Upper lobe of left lung (tissue), 6 donors: ENCODE data around the gene MYO3B. TPM values are rescaled to one million over a fixed set of nuclear protein-coding genes. Genes with fewer than 3 reads are reported as not detected.

ENCODE experiments used
- ATAC-seq, 2 donors: fragments of 200-7000 bp; cut with Tn5 transposase; one replicate each; pipeline ENCODE4 v1.9.1; 2022; ENCODE audit warnings: mild to moderate bottlenecking in 2 of 2, moderate library complexity in 2 of 2; ENCODE audit not compliant: low FRiP score in 2 of 2
- DNase-seq, 2 donors: peaks; one replicate each; pipeline ENCODE4 v3.0.0-alpha.2; 2019 to 2020
- H3K27ac ChIP-seq, 4 donors: fragments of 200-600 bp; sonication (generic); one replicate each; pipeline ENCODE4 v1.5.1; 2016 to 2019
- H3K27me3 ChIP-seq, 4 donors: fragments of 200-600 bp; sonication (generic); one replicate each; pipeline ENCODE4 v1.5.1; 2017 to 2019
- H3K36me3 ChIP-seq, 4 donors: fragments of 200-600 bp; sonication (generic); one replicate each; pipeline ENCODE4 v1.5.1; 2016 to 2019
- H3K4me1 ChIP-seq, 4 donors: fragments of 200-600 bp; sonication (generic); one replicate each; pipeline ENCODE4 v1.5.1; 2018 to 2019
- H3K4me3 ChIP-seq, 4 donors: fragments of 200-600 bp; sonication (generic); one replicate each; pipeline ENCODE4 v1.5.1; 2017 to 2019; ENCODE audit warnings: mild to moderate bottlenecking in 2 of 4, moderate library complexity in 1 of 4
- H3K9me3 ChIP-seq, 4 donors: fragments of 200-600 bp; sonication (generic); one replicate each; pipeline ENCODE4 v1.5.1; 2018 to 2019
- EP300 ChIP-seq, 4 donors: sonication (generic); formaldehyde crosslinking; IDR thresholded peaks; one replicate each; pipeline ENCODE4 v1.5.1; 2017; ENCODE audit warnings: antibody characterized with exemption in 4 of 4, control low read depth in 2 of 4
- POLR2A ChIP-seq, 4 donors: fragments of 450-650 bp; IDR thresholded peaks; one replicate each; pipeline ENCODE4 v1.5.1; 2016 to 2017; ENCODE audit warnings: antibody characterized with exemption in 4 of 4, mild to moderate bottlenecking in 2 of 4
- POLR2AphosphoS5 ChIP-seq, 2 donors: sonication (generic); formaldehyde crosslinking; IDR thresholded peaks; one replicate each; pipeline ENCODE4 v1.5.1; 2017; ENCODE audit warnings: antibody characterized with exemption in 2 of 2
- WGBS, 2 donors: methylation state at CpG; one replicate each; pipeline ENCODE4 v1.1.5; 2017 to 2018; 5-methylcytosine and 5-hydroxymethylcytosine counted together
- total RNA-seq, 6 donors: library from RNA; depleted of rRNA in 4 of 6; stranded (reverse); fragments of >200 nt in 4 of 6; gene quantifications; one replicate each; pipeline versions ENCODE4 v1.1.0 to v1.2.1, GENCODE V29; 2016 to 2021
- TF ChIP-seq, protein P1 (sequence below), 6 experiments: fragments of 450-650 bp in 4 of 6; fragments of 200-600 bp in 2 of 6; sonication (generic) in 2 of 6; IDR thresholded peaks; one replicate each; pipeline ENCODE4 v1.5.1; 2016 to 2019; ENCODE audit warnings: antibody characterized with exemption in 6 of 6
- donor health status: DM: no; HTN: no; CAD: no; lungs with moderate emphysema.
- donor health status: DM: no; HTN: yes; CAD: no; lungs with severe emphysema.

The MYO3B gene
- total RNA-seq, 6 donors from 2014 or later = 0.09 to 0.20 (median 0.13) TPM; not detected in 3

DNA sequence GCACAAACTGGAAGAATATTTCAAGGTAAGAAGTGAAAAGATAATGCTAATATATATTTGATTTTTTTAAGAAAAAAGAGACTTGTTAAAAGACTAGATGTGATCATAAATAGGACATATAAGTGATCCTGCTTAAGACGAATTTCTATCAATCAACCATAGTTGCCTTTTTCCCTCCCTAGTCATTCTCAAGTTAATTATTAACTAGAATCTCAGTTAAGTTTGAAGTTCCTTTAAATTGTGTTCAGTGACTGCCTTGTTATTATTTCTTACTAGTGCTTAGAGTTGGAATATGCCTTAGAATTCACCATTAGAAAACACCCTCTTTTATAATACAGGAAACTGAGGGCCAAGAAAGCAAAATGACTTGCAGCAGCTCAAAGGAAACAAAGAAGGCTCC, 395.7 kb downstream of the MYO3B start:
- DNase-seq (no peak), ATAC-seq (no peak)
- no peaks in the 10 kb centered on the region for H3K9me3 ChIP-seq
- H3K27me3 ChIP-seq = no peaks in the 10 kb centered on the region
- no peak overlapping the region for H3K4me3 ChIP-seq
- TF ChIP-seq POLR2A (IDR thresholded peaks at IDR 0.05) = no peak
- no peak for TF ChIP-seq EP300 (IDR thresholded peaks at IDR 0.05)
- TF ChIP-seq, protein P1, sequence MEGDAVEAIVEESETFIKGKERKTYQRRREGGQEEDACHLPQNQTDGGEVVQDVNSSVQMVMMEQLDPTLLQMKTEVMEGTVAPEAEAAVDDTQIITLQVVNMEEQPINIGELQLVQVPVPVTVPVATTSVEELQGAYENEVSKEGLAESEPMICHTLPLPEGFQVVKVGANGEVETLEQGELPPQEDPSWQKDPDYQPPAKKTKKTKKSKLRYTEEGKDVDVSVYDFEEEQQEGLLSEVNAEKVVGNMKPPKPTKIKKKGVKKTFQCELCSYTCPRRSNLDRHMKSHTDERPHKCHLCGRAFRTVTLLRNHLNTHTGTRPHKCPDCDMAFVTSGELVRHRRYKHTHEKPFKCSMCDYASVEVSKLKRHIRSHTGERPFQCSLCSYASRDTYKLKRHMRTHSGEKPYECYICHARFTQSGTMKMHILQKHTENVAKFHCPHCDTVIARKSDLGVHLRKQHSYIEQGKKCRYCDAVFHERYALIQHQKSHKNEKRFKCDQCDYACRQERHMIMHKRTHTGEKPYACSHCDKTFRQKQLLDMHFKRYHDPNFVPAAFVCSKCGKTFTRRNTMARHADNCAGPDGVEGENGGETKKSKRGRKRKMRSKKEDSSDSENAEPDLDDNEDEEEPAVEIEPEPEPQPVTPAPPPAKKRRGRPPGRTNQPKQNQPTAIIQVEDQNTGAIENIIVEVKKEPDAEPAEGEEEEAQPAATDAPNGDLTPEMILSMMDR (IDR thresholded peaks at IDR 0.05) = no peak
- no peak for TF ChIP-seq POLR2AphosphoS5 (IDR thresholded peaks at IDR 0.05)
- no peaks in the 10 kb centered on the region for H3K4me1 ChIP-seq
- 72 to 73% methylated on average over 1 of the region's 1 CpG for WGBS, 2 donors
- no peaks in the 10 kb centered on the region for H3K36me3 ChIP-seq
- no peak overlapping the region for H3K27ac ChIP-seq

DNA sequence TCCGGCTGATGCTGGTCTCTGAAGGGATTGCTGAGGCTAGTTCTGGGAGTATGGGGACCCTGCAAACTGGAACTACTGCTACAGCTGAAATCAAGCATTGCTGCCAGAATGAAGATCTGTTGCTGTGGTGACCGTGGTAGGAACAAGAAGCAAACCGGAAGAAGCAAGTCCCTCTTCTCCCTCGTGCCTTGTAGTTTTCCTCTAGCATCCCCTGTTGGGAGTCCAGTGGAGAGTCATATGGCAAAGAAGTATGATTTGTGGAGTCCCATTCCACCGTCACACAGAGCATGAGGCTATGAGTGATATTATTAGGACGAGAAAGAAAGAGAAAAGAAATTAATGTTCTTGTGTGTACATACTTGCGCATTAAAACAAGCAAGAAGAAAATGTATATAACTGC, 398.3 kb downstream of the MYO3B start:
- ATAC-seq (no peak), DNase-seq (no peak)
- TF ChIP-seq POLR2A (IDR thresholded peaks at IDR 0.05) (no peak), EP300 (IDR thresholded peaks at IDR 0.05) (no peak), POLR2AphosphoS5 (IDR thresholded peaks at IDR 0.05) (no peak)
- TF ChIP-seq, protein P1 (IDR thresholded peaks at IDR 0.05) = no peak
- Histone ChIP-seq H3K36me3 (no peaks in the 10 kb centered on the region), H3K4me3 (no peak overlapping the region), H3K4me1 (no peaks in the 10 kb centered on the region), H3K27ac (no peak overlapping the region), H3K9me3 (no peaks in the 10 kb centered on the region), H3K27me3 (no peaks in the 10 kb centered on the region)
- 84 to 85% methylated on average over 7 of the region's 7 CpGs for WGBS, 2 donors

DNA sequence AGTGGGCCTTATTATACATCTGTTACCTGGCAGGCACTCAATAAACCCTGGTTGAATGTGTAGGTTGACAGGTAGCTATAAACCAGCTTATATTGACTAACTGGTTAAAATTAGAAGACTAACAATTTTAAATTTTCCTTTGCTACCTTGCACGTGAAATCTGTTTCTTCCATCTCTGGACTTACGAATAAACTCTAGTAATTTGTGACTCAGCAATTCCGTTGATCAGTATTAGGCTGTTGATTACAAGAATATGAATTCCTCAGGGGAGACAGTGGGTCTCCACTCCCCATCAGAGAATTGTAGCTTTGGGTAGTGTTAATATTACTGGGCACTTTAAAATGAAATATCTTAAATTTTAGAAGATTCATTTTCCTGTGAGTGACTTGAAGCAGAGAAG, 399.4 kb downstream of the MYO3B start:
- 88 to 93% methylated on average over 3 of the region's 3 CpGs for WGBS, 2 donors
- Histone ChIP-seq H3K4me3 (no peak overlapping the region), H3K4me1 (no peaks in the 10 kb centered on the region), H3K9me3 (no peaks in the 10 kb centered on the region), H3K27ac (no peak overlapping the region), H3K36me3 (no peaks in the 10 kb centered on the region), H3K27me3 (no peaks in the 10 kb centered on the region)
- DNase-seq (no peak), ATAC-seq (no peak)
- TF ChIP-seq EP300 (IDR thresholded peaks at IDR 0.05) (no peak), POLR2A (IDR thresholded peaks at IDR 0.05) (no peak), POLR2AphosphoS5 (IDR thresholded peaks at IDR 0.05) (no peak)
- TF ChIP-seq, protein P1 (IDR thresholded peaks at IDR 0.05) = no peak

DNA sequence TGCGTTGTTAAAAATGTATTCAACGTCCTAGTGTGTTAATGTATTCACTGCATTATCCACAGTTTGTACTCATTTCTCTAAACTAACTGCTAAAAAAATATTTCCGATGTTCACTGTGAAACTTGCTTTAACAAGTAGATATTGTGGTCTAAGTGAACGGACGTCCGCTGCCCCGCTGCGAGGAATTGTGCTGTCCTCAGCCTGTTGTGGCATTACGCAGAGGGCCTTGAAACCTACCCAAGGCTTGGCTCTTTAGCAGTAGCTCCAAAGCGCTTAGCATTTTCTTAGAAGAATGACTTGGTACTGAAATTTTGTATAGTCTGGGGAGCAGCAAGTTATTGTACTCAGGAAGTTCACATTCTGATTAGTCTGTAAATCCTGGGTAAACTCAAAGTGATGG, 400.7 kb downstream of the MYO3B start:
- DNase-seq = no peak
- TF ChIP-seq EP300 (IDR thresholded peaks at IDR 0.05) (no peak), POLR2A (IDR thresholded peaks at IDR 0.05) (no peak), POLR2AphosphoS5 (IDR thresholded peaks at IDR 0.05) (no peak)
- TF ChIP-seq, protein P1 (IDR thresholded peaks at IDR 0.05) = no peak
- H3K27me3 ChIP-seq = no peaks in the 10 kb centered on the region
- H3K9me3 ChIP-seq = no peaks in the 10 kb centered on the region
- no peak for ATAC-seq
- no peak overlapping the region for H3K27ac ChIP-seq
- no peaks in the 10 kb centered on the region for H3K4me1 ChIP-seq
- no peak overlapping the region for H3K4me3 ChIP-seq
- 80 to 83% methylated on average over 10 of the region's 10 CpGs for WGBS, 2 donors
- no peaks in the 10 kb centered on the region for H3K36me3 ChIP-seq

DNA sequence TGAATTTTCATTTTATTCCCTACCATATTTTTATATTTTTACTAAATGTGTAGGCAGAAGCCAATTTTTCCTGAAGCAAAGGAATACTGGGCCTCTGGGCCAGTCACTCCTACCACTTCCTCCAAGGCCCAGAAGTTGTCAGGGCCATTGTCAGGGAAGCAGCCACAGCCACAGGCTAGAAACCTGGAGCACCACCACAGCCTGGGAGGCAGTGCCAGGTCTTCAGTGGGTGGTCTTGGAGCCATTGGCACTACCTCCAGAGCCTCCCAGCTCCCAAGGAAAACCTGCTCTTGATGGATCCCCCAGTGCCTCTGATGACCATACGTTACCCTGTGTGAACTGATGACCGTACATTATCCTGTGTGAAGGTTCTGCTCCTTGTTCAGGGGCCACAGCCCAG, 401.6 kb downstream of the MYO3B start:
- DNase-seq (no peak), ATAC-seq (no peak)
- Histone ChIP-seq H3K9me3 (no peaks in the 10 kb centered on the region), H3K4me1 (no peaks in the 10 kb centered on the region), H3K27me3 (no peaks in the 10 kb centered on the region), H3K27ac (no peak overlapping the region), H3K36me3 (no peaks in the 10 kb centered on the region), H3K4me3 (no peak overlapping the region)
- WGBS, 2 donors = 79 to 91% methylated on average over 2 of the region's 2 CpGs
- TF ChIP-seq EP300 (IDR thresholded peaks at IDR 0.05) = no peak
- TF ChIP-seq, protein P1 (IDR thresholded peaks at IDR 0.05) = no peak
